Gastrocnemius medialis (tissue), 4 donors: Measurements from ENCODE around the gene AKR1C2.
"Not testable (repeated sequence)": the region's sequence is repeated elsewhere in the genome, so short reads cannot be mapped to it uniquely, and the experiment has no call there.

Source experiments
- POLR2A ChIP-seq, 2 donors: fragments of 450-650 bp; IDR thresholded peaks; one replicate each; pipeline ENCODE4 v1.6.1; 2017; ENCODE audit warnings: antibody characterized with exemption in 2 of 2, mild to moderate bottlenecking in 2 of 2, moderate library complexity in 2 of 2
- TF ChIP-seq, protein P1 (sequence below), 5 experiments: fragments of 450-650 bp in 3 of 5; fragments of 200-600 bp in 2 of 5; sonication (generic) in 2 of 5; IDR thresholded peaks in 4 of 5; conservative IDR thresholded peaks in 1 of 5; 1 replicate in 4 of 5; 2 replicates in 1 of 5; pipeline ENCODE4 v1.5.1; 2016 to 2019; ENCODE audit warnings: antibody characterized with exemption in 5 of 5, mild to moderate bottlenecking in 3 of 5, moderate library complexity in 3 of 5

DNA sequence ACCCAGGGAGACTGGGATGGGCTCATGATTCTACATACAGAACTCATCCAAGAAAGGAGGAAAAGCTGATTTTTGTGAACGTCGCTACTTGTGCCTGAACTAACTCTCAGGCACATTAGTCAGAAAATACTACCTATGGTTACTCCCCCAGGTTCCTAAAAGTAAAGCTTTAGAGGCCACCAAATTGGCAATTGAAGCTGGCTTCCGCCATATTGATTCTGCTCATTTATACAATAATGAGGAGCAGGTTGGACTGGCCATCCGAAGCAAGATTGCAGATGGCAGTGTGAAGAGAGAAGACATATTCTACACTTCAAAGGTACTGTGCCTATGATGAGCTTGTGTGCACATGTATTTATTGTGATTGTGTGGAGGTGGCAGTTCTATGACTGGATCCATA is 37.9 kb downstream of the AKR1C2 start:
- TF ChIP-seq, protein P1, sequence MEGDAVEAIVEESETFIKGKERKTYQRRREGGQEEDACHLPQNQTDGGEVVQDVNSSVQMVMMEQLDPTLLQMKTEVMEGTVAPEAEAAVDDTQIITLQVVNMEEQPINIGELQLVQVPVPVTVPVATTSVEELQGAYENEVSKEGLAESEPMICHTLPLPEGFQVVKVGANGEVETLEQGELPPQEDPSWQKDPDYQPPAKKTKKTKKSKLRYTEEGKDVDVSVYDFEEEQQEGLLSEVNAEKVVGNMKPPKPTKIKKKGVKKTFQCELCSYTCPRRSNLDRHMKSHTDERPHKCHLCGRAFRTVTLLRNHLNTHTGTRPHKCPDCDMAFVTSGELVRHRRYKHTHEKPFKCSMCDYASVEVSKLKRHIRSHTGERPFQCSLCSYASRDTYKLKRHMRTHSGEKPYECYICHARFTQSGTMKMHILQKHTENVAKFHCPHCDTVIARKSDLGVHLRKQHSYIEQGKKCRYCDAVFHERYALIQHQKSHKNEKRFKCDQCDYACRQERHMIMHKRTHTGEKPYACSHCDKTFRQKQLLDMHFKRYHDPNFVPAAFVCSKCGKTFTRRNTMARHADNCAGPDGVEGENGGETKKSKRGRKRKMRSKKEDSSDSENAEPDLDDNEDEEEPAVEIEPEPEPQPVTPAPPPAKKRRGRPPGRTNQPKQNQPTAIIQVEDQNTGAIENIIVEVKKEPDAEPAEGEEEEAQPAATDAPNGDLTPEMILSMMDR (IDR thresholded peaks at IDR 0.05 in 4 of 5, conservative IDR thresholded peaks at IDR 0.05 in 1 of 5) = not testable (repeated sequence)
- not testable (repeated sequence) for TF ChIP-seq POLR2A (IDR thresholded peaks at IDR 0.05)
